PC-3 (cell line): Measurements from ENCODE around the gene SPATA46. TPM values are rescaled to one million over a fixed set of nuclear protein-coding genes. Genes with fewer than 3 reads are reported as not detected.
A peak's percentile ranks its signal among the peaks of the same experiment; 100 is the strongest.

Experiments used
- ATAC-seq: fragments of 200-7000 bp; cut with Tn5 transposase; 2 replicates; pipeline ENCODE4 v1.9.1; 2020; ENCODE audit warnings: mild to moderate bottlenecking, moderate library complexity
- BruUV-seq: library from RNA; stranded (reverse); fragments of 400-500 nt; replicated peaks from 2 replicates; lab custom pipeline; 2021; lab: Mats Ljungman, UMichigan
- CTCF ChIA-PET: fragments of 300-600 bp; sonication (Branson Sonifier 250); formaldehyde crosslinking; loops from one replicate; lab custom pipeline; 2022; ENCODE audit warnings: antibody characterized with exemption; lab: Charles Lee
- POLR2A ChIA-PET: fragments of 300-600 bp; sonication (Branson Sonifier 250); formaldehyde crosslinking; loops from one replicate; lab custom pipeline; 2022; ENCODE audit warnings: antibody characterized with exemption; ENCODE audit not compliant: unreplicated experiment; lab: Charles Lee
- DNase-seq: peaks from one replicate; pipeline ENCODE4 v3.0.0-alpha.2; 2015
- H2AFZ ChIP-seq: fragments of 300-600 bp; sonication (generic); 2 replicates; pipeline ENCODE4 v1.6.0; 2016; ENCODE audit warnings: antibody characterized with exemption, low read length
- H3F3A ChIP-seq: fragments of 300-600 bp; sonication (generic); one replicate; pipeline ENCODE4 v1.6.0; 2017; ENCODE audit warnings: antibody characterized with exemption, low read length, control low read depth, mild to moderate bottlenecking; ENCODE audit not compliant: unreplicated experiment
- H3K27ac ChIP-seq: fragments of 300-600 bp; sonication (generic); 2 replicates; pipeline ENCODE4 v1.5.1; 2016; ENCODE audit warnings: mild to moderate bottlenecking, low read length
- H3K27me3 ChIP-seq: fragments of 300-600 bp; sonication (generic); 2 replicates; pipeline ENCODE4 v1.6.1; 2016; ENCODE audit warnings: low read length, mixed read lengths
- H3K36me3 ChIP-seq: fragments of 300-600 bp; sonication (generic); 2 replicates; pipeline ENCODE4 v1.6.1; 2016; ENCODE audit warnings: low read depth, mixed run types, low read length, mixed read lengths
- H3K4me1 ChIP-seq: fragments of 300-600 bp; sonication (generic); 2 replicates; pipeline ENCODE4 v1.5.1; 2016; ENCODE audit warnings: low read length; ENCODE audit not compliant: insufficient read depth
- H3K4me2 ChIP-seq: fragments of 300-600 bp; sonication (generic); 2 replicates; pipeline ENCODE4 v1.6.0; 2016; ENCODE audit warnings: low read length
- H3K4me3 ChIP-seq: fragments of 300-600 bp; sonication (generic); 2 replicates; pipeline ENCODE4 v1.5.1; 2016; ENCODE audit warnings: mild to moderate bottlenecking, low read length, mixed read lengths
- H3K79me2 ChIP-seq: fragments of 300-600 bp; sonication (generic); 2 replicates; pipeline ENCODE4 v1.6.1; 2017; ENCODE audit warnings: low read length, mixed read lengths
- H3K9ac ChIP-seq: fragments of 300-600 bp; sonication (generic); 2 replicates; pipeline ENCODE4 v1.6.0; 2016; ENCODE audit warnings: mild to moderate bottlenecking, low read length
- H3K9me2 ChIP-seq: fragments of 300-600 bp; sonication (generic); replicated peaks from 2 replicates; pipeline ENCODE4 v1.6.1; 2016; ENCODE audit warnings: mixed run types, low read length, mixed read lengths
- H3K9me3 ChIP-seq: fragments of 300-600 bp; sonication (generic); 2 replicates; pipeline ENCODE4 v1.6.1; 2016; ENCODE audit warnings: low read length, mixed read lengths
- H4K20me1 ChIP-seq: fragments of 300-600 bp; sonication (generic); 2 replicates; pipeline ENCODE4 v1.6.1; 2016; ENCODE audit warnings: low read length, mixed read lengths
- CTCF ChIP-seq: fragments of 300-600 bp; sonication (generic); conservative IDR thresholded peaks from 2 replicates; pipeline ENCODE4 v1.5.1; 2017; ENCODE audit warnings: antibody characterized with exemption, low read depth, mild to moderate bottlenecking, low read length
- EZH2 ChIP-seq: fragments of 300-600 bp; sonication (generic); IDR thresholded peaks from one replicate; pipeline ENCODE4 v1.6.1; 2017; ENCODE audit warnings: antibody characterized with exemption, mild to moderate bottlenecking, low read length; ENCODE audit not compliant: unreplicated experiment
- EZH2phosphoT487 ChIP-seq: fragments of 300-600 bp; sonication (generic); IDR thresholded peaks from 2 replicates; pipeline ENCODE4 v1.6.1; 2018; ENCODE audit warnings: mild to moderate bottlenecking, antibody characterized with exemption, low read length, borderline replicate concordance
- intact Hi-C: fragments of 100-400 bp; cut with micrococcal nuclease; formaldehyde crosslinking; loops from 2 replicates; pipeline ENCODE4 v1.9.0; 2023
- total RNA-seq: library from RNA; depleted of rRNA; stranded (reverse); fragments of >200 nt; gene quantifications from 2 replicates; pipeline ENCODE4 v1.2.3, GENCODE V29; 2014

SPATA46 gene
- total RNA-seq, 1 experiment from 2014 or later = not detected

GRCh38 chr1:162412002-162412401 is 35.3 kb upstream of the SPATA46 start, which contains the start of gene SH2D1B:
TSS of gene SH2D1B (minus strand) at chr1:162412136. CDS start at chr1:162412016, 120 bp downstream.
- CTCF ChIA-PET = no interaction called here
- no peaks in the 10 kb centered on the region for H3F3A ChIP-seq
- intact Hi-C loops = no loop called here
- no peak within 1 kb of the TSS for H2AFZ ChIP-seq
- no peaks in the 10 kb centered on the region for H3K36me3 ChIP-seq
- TF ChIP-seq EZH2 (no peak), CTCF (no peak), EZH2phosphoT487 (no peak)
- POLR2A ChIA-PET = no interaction called here
- no peak within 1 kb of the TSS for H3K9ac ChIP-seq
- H3K4me2 ChIP-seq = no peak within 1 kb of the TSS
- H4K20me1 ChIP-seq = no peaks in the 10 kb centered on the region
- no peaks in the 10 kb centered on the region for H3K9me2 ChIP-seq
- H3K4me3 ChIP-seq = no peak within 1 kb of the TSS
- H3K9me3 ChIP-seq = no peaks in the 10 kb centered on the region
- ATAC-seq = peak; percentile 81
- H3K79me2 ChIP-seq = no peaks in the 10 kb centered on the region
- DNase-seq = peak; percentile 52
- H3K27me3 ChIP-seq = no peaks in the 10 kb centered on the region
- peaks cover 5% of the 10 kb centered on the region; the same call in 1 of the 2 replicates for H3K4me1 ChIP-seq
- H3K27ac ChIP-seq = no peak within 1 kb of the TSS
- no TSS peak for BruUV-seq

GRCh38 chr1:162407539-162407938 is 30.9 kb upstream of the SPATA46 start:
- ATAC-seq = no peak
- Histone ChIP-seq H3K4me2 (no peak overlapping the region), H3K4me1 (peaks cover 25% of the 10 kb centered on the region), H4K20me1 (no peaks in the 10 kb centered on the region), H2AFZ (no peak overlapping the region), H3K27me3 (no peaks in the 10 kb centered on the region), H3K9me2 (no peaks in the 10 kb centered on the region), H3K9ac (no peak overlapping the region), H3K79me2 (no peaks in the 10 kb centered on the region), H3K9me3 (no peaks in the 10 kb centered on the region), H3K36me3 (no peaks in the 10 kb centered on the region), H3K27ac (no peak overlapping the region), H3F3A (no peaks in the 10 kb centered on the region), H3K4me3 (no peak overlapping the region)
- ChIA-PET CTCF (interaction anchor here (1.1 kb wide), 1 partner anchor 370 kb away, joined by 4 read pairs; no protein-coding TSS in a partner anchor), POLR2A (interaction anchor here (0.6 kb wide), 1 partner anchor 11 kb away, joined by 12 read pairs; no protein-coding TSS in a partner anchor)
- intact Hi-C loops = no loop called here
- BruUV-seq = no TSS peak
- TF ChIP-seq EZH2phosphoT487 = no peak
- no peak for TF ChIP-seq EZH2
- no peak for TF ChIP-seq CTCF
- DNase-seq = no peak

GRCh38 chr1:162406811-162407210 is 30.2 kb upstream of the SPATA46 start:
- Histone ChIP-seq H3K27me3 (no peaks in the 10 kb centered on the region), H4K20me1 (no peaks in the 10 kb centered on the region), H3K27ac (no peak overlapping the region), H3F3A (no peaks in the 10 kb centered on the region), H3K9me2 (no peaks in the 10 kb centered on the region), H2AFZ (no peak overlapping the region), H3K36me3 (no peaks in the 10 kb centered on the region), H3K4me2 (no peak overlapping the region), H3K9me3 (no peaks in the 10 kb centered on the region), H3K9ac (no peak overlapping the region), H3K4me1 (peaks cover 22% of the 10 kb centered on the region), H3K79me2 (no peaks in the 10 kb centered on the region), H3K4me3 (no peak overlapping the region)
- no peak for ATAC-seq
- TF ChIP-seq EZH2phosphoT487 = no peak
- TF ChIP-seq CTCF = no peak
- TF ChIP-seq EZH2 = no peak
- BruUV-seq = no TSS peak
- POLR2A ChIA-PET = no interaction called here
- DNase-seq = no peak
- CTCF ChIA-PET = interaction anchor here (1.1 kb wide), 1 partner anchor 370 kb away, joined by 4 read pairs; no protein-coding TSS in a partner anchor
- intact Hi-C loops = no loop called here
